SH-SY5Y (cell line): ENCODE measurements around the gene RRBP1.

Source experiments
- GATA2 ChIP-seq: IDR thresholded peaks from 2 replicates; pipeline ENCODE4 v1.6.1; 2011; ENCODE audit warnings: mild to moderate bottlenecking, low read depth, low read length
- GATA3 ChIP-seq: IDR thresholded peaks from 2 replicates; pipeline ENCODE4 v1.6.1; 2011; ENCODE audit warnings: low read depth, mild to moderate bottlenecking, low read length, moderate library complexity

RRBP1 gene

DNA sequence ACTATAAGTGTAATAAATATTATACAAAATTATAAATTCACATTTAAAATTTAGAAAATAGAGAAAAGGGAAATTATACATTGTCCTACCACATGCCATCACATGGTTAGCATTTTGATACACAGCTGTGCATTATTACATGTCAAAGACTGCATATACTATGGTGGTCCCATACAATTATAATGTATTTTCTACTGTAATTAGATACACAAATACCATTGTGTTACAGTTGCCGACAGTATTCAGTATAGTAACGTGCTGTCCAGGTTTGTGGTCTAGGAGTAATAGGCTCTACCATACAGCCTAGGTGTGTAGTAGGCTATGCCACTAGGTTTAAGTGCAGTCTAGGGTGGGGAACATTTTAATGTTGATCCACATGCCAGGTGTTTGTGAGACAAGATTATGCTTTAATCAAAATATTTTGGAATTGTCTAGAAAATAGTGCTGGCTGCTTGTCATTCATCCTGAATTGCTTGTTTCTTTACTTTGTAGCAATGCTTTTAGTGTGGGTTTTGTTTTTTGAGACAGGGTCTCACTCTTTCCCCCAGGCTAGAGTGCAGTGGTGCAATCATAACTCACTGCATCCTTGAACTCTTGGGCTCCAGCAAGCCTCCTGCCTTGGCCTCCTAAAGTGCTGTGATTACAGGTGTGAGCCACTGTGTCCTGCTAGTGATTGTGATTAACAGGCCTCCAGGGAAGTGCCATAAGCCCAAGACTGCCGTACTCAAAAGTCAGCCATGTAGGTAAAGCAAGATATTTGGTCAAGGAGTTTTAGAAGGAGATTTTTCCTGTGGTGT, 73.1 kb downstream of the RRBP1 start:
- TF ChIP-seq GATA3 (no peak), GATA2 (no peak)

DNA sequence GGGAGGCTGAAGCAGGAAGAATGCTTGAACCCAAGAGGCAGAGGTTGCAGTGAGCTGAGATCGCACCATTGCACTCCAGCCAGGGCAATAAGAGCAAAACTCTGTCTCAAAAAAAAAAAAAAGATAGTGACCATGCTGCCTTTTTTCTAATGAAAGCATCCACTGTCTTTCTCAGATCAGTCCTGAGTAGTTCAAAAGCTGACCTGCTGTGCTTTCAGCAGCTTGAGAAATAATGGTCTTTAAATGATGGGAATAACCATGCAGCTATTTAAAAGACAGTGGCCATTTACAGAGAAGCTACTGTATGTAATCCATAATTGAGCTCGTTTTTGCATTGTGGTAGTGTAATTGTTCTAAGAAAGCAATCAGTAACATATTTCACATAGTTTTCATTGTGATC, 76.0 kb downstream of the RRBP1 start:
- TF ChIP-seq GATA3 (no peak), GATA2 (no peak)

DNA sequence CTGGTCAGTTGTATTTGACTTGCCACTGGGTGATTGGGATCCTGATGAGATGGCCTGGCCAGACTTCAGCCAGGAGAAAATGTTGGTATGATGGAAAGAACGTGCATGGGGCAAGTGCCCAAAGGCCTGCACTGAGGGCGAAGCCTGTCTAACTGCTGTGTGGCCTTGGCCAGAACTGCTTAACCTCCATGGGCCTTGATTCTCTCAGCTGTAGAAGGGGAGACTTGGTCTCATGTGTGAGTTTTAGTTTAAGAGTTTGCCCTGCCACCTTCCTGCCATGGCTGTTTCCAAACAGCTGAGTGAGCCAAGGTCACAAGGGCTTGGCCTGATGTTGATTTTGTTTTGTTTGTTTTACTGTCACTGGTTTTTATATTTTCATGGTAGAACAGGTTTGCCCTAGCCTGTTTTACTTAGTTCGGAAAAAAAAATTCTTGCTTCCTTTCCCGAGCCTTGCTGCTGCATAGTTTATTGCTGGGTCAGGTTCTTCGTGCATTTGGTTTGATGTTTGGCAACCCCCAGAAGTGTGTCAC, 76.8 kb downstream of the RRBP1 start:
- TF ChIP-seq GATA2 (no peak), GATA3 (no peak)

GRCh38 chr20:17602493-17602892, 79.5 kb downstream of the RRBP1 start:
- no peak for TF ChIP-seq GATA2
- no peak for TF ChIP-seq GATA3

GRCh38 chr20:17601957-17602356, 80.1 kb downstream of the RRBP1 start:
- no peak for TF ChIP-seq GATA3
- no peak for TF ChIP-seq GATA2

DNA sequence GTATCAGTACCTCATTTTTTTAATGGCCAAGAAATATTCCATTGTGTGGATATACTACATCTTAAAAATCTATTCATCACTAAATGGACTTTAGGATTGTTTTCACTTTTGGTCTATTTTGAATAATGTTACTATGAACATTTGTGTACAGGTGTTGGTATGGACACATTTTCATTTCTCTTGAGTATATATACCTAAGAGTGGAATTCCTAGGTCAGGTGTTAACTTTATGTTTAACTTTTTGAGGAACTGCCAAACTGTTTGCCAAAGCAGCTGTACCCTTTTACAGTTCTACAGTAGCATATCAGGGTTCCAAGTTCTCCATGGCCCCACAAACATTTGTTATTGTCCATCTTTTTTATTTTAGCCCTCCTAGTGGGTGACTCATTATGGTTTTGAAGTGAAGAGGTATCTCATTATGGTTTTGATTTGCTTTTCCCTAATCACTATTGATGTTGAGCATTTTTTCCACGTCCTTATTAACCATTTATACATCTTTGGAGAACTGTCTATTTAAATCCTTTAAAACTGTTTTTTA, 84.0 kb downstream of the RRBP1 start:
- no peak for TF ChIP-seq GATA2
- TF ChIP-seq GATA3: no peak

DNA sequence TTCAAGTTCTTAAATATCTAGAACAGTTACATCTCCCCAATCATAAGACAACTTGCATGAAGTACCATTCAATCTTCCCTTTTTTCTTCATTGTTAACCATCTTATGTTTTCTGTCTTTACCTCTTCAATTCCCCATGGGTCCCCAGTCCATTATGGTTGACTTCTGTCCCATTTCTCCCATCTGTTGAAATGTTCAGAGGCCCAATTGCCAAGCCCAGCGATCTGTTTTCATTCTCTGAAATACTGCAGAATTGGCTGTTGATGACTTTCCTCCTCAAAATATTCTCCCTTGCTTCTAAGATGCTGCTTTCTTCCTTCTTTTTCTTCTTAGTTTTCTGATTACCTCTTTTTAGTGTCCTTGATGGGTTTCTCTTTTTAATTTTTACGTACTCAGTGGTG, 86.2 kb downstream of the RRBP1 start:
- no peak for TF ChIP-seq GATA2
- TF ChIP-seq GATA3: no peak

DNA sequence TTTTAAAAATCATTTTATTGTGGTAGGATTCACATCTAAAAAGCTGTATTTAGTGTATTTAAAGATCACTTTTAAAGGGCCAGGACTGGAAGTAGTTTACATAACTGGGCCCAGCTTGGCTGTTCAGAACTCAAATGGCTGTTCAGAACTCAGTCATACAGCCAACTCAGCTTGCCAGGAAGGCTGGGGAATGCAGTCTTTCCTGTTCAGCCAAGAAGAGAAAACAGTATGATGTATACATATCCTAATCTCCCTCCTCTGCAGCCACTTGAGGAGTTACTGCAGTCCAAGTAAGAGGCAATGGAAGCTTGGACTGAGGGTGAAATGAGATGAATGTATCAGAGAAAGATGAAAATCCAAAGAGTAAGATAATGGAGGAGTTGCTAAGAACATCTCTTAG, 87.6 kb downstream of the RRBP1 start:
- TF ChIP-seq GATA3: no peak

DNA sequence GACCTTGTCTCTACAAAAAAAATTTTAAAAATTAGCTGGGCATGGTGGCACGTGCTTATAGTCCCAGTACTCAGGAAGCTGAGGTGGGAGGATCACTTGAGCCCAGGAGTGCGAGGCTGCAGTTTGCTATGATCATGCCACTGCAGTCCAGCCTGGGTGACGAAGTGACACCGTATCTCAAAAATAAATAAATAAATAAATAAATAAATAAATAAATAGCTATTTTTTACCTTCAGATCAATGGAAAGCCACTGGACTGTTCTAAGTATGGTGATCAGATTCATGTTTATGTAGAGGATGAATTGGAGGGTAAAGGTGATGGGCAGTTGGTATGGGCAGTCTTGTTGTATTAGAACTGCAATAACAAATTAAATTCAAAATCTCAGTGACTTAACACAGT, 88.1 kb downstream of the RRBP1 start:
- TF ChIP-seq GATA3 (no peak), GATA2 (no peak)

DNA sequence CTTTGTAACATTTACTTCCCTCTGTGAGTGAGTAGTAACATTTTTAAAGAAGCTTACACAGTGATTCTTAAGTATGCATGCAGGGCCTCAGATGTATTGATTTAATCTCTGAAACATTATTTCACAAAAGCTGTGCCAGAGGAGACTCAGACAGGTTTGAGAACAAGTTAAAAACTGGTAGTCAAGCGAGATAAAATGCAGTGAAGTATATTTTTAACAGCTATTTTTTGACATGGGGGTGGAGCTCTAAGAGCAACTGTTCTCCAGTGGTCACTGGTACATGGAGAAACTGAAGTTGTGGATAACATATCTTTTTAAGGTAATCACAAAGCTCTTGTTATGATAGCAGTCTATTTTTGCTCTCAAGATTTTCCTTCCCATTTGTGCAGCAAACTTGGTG, 91.8 kb downstream of the RRBP1 start:
- no peak for TF ChIP-seq GATA2
- TF ChIP-seq GATA3: no peak

- no peak for TF ChIP-seq GATA3
- TF ChIP-seq GATA2: no peak
These were observed 92.7 kb downstream of the RRBP1 start for GRCh38 chr20:17589161-17589834.

GRCh38 chr20:17587824-17588223, 94.2 kb downstream of the RRBP1 start:
- TF ChIP-seq GATA3 (no peak), GATA2 (no peak)

DNA sequence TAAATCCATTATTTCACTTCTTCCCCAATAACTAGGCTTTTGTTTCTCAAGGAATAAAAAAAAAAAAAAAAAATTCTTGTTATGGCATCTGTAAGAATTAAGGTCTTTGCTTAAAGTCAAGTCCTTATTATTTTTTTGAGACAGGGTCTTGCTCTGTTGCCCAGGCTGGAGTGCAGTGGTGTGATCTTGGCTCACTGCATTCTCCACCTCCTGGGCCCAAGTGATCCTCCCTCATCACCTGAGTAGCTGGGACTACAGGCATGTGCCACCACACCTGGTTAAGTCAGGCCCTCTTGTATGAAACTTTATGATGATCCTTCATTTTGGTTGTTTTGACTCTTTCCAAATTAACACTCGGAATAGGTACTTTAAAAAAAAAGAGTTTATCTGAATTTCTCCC, 94.9 kb downstream of the RRBP1 start:
- TF ChIP-seq GATA2 (no peak), GATA3 (no peak)

DNA sequence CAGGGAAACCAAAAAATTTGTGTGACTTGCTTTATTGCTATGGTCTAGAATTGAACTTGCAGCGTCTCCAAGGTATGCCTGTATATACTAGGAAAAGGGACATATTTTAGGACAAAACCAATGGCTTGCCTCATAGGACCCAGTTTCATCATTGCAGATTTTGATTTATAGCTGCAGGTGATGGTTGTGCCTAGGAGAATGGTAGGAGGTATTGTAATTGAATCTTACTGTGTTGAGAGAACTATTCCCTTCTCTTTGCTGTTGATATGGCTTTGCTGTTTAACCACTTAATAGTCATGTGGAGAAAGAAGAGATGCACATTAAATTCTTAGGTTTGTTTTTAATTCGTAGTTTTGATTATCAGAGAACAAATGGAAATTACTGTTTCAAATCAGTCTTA, 95.8 kb downstream of the RRBP1 start:
- no peak for TF ChIP-seq GATA3
- TF ChIP-seq GATA2: no peak

GRCh38 chr20:17584689-17585088, 97.4 kb downstream of the RRBP1 start:
- no peak for TF ChIP-seq GATA3
- no peak for TF ChIP-seq GATA2

GRCh38 chr20:17583126-17583525, 98.9 kb downstream of the RRBP1 start:
- no peak for TF ChIP-seq GATA3
- TF ChIP-seq GATA2: no peak

GRCh38 chr20:17580895-17581294, 101.1 kb downstream of the RRBP1 start:
- TF ChIP-seq GATA3 (no peak), GATA2 (no peak)
